WTC11 (cell line): ENCODE measurements around the gene S100G. TPM values are rescaled to one million over a fixed set of nuclear protein-coding genes. Genes with fewer than 3 reads are reported as not detected.

Experiments
- ATAC-seq: fragments of 200-7000 bp; cut with Tn5 transposase; 2 replicates; pipeline ENCODE4 v1.10.0; 2021; ENCODE audit warnings: mild to moderate bottlenecking, moderate library complexity
- CTCF ChIA-PET: fragments of 300-600 bp; sonication (Branson Sonifier 250); formaldehyde crosslinking; loops from one replicate; lab custom pipeline; 2021; ENCODE audit warnings: antibody characterized with exemption; lab: Charles Lee
- POLR2A ChIA-PET: fragments of 350-600 bp; sonication (Branson Sonifier 250); formaldehyde crosslinking; loops from one replicate; lab custom pipeline; 2021; ENCODE audit warnings: antibody characterized with exemption; lab: Charles Lee
- DNase-seq: peaks from one replicate; pipeline ENCODE4 v3.0.0; 2021; ENCODE audit warnings: low spot score
- H3K27ac Mint-ChIP-seq: 2 replicates; pipeline ENCODE4 v1.8.0; 2021; ENCODE audit warnings: mixed read lengths
- H3K27me3 Mint-ChIP-seq: 2 replicates; pipeline ENCODE4 v1.8.0; 2021; ENCODE audit warnings: low read depth, mild to moderate bottlenecking, moderate library complexity, mixed read lengths
- H3K36me3 Mint-ChIP-seq: 2 replicates; pipeline ENCODE4 v1.8.0; 2021; ENCODE audit warnings: mixed read lengths
- H3K4me1 Mint-ChIP-seq: 2 replicates; pipeline ENCODE4 v1.8.0; 2022; ENCODE audit warnings: mixed read lengths
- H3K4me3 Mint-ChIP-seq: 2 replicates; pipeline ENCODE4 v1.8.0; 2021; ENCODE audit warnings: mild to moderate bottlenecking, moderate library complexity, mixed read lengths
- H3K9me3 Mint-ChIP-seq: 2 replicates; pipeline ENCODE4 v1.8.0; 2021; ENCODE audit warnings: mixed read lengths
- CREM ChIP-seq: sonication (generic); formaldehyde crosslinking; IDR thresholded peaks from 2 replicates; pipeline ENCODE4 v1.8.1; 2022; ENCODE audit warnings: mild to moderate bottlenecking, missing genetic modification reagents, moderate library complexity
- EMX1 ChIP-seq: fragments of 250-450 bp; sonication (Bioruptor Pico); IDR thresholded peaks from 2 replicates; pipeline ENCODE4 v1.8.0; 2021; ENCODE audit warnings: mild to moderate bottlenecking
- ETV6 ChIP-seq: sonication (generic); formaldehyde crosslinking; IDR thresholded peaks from 2 replicates; pipeline ENCODE4 v1.8.1; 2022; ENCODE audit warnings: mild to moderate bottlenecking, missing genetic modification reagents
- GABPB1 ChIP-seq: sonication (generic); formaldehyde crosslinking; IDR thresholded peaks from 2 replicates; pipeline ENCODE4 v1.8.1; 2023; ENCODE audit warnings: mild to moderate bottlenecking, missing genetic modification reagents
- GRHL2 ChIP-seq: fragments of 250-450 bp; sonication (Bioruptor Pico); IDR thresholded peaks from 2 replicates; pipeline ENCODE4 v1.8.0; 2022; ENCODE audit warnings: mild to moderate bottlenecking, moderate library complexity; ENCODE audit not compliant: insufficient replicate concordance, severe bottlenecking
- GTF2I ChIP-seq: fragments of 250-450 bp; sonication (Bioruptor Pico); conservative IDR thresholded peaks from 2 replicates; pipeline ENCODE4 v1.4.0; 2021; ENCODE audit warnings: mild to moderate bottlenecking
- JAZF1 ChIP-seq: fragments of 250-450 bp; sonication (Bioruptor Pico); IDR thresholded peaks from 2 replicates; pipeline ENCODE4 v1.9.0; 2021; ENCODE audit warnings: moderate library complexity, mild to moderate bottlenecking, inconsistent platforms
- MYBL2 ChIP-seq: sonication (generic); formaldehyde crosslinking; IDR thresholded peaks from 2 replicates; pipeline ENCODE4 v1.8.1; 2023; ENCODE audit warnings: mild to moderate bottlenecking, moderate library complexity, missing genetic modification reagents
- NFE2L1 ChIP-seq: sonication (generic); formaldehyde crosslinking; IDR thresholded peaks from 2 replicates; pipeline ENCODE4 v1.8.1; 2023; ENCODE audit warnings: missing genetic modification reagents
- NR1H2 ChIP-seq: sonication (generic); formaldehyde crosslinking; IDR thresholded peaks from 2 replicates; pipeline ENCODE4 v1.9.0; 2021; ENCODE audit warnings: mild to moderate bottlenecking, moderate library complexity, missing genetic modification reagents
- NR2C2 ChIP-seq: sonication (generic); formaldehyde crosslinking; IDR thresholded peaks from 2 replicates; pipeline ENCODE4 v1.8.0; 2022; ENCODE audit warnings: mild to moderate bottlenecking, missing genetic modification reagents
- PREB ChIP-seq: sonication (generic); formaldehyde crosslinking; IDR thresholded peaks from 2 replicates; pipeline ENCODE4 v1.8.1; 2022; ENCODE audit warnings: mild to moderate bottlenecking, missing genetic modification reagents, moderate library complexity, borderline replicate concordance
- PRRX2 ChIP-seq: fragments of 250-450 bp; sonication (Bioruptor Pico); IDR thresholded peaks from 2 replicates; pipeline ENCODE4 v1.8.0; 2021; ENCODE audit warnings: mild to moderate bottlenecking
- SMAD4 ChIP-seq: sonication (generic); formaldehyde crosslinking; IDR thresholded peaks from 2 replicates; pipeline ENCODE4 v1.8.0; 2022; ENCODE audit warnings: mild to moderate bottlenecking, missing genetic modification reagents
- TCF7 ChIP-seq: sonication (generic); formaldehyde crosslinking; IDR thresholded peaks from 2 replicates; pipeline ENCODE4 v1.8.0; 2022; ENCODE audit warnings: mild to moderate bottlenecking, low read depth, missing genetic modification reagents, moderate library complexity
- TEAD1 ChIP-seq: sonication (generic); formaldehyde crosslinking; IDR thresholded peaks from 2 replicates; pipeline ENCODE4 v1.8.0; 2022; ENCODE audit warnings: mild to moderate bottlenecking, missing genetic modification reagents
- ZNF281 ChIP-seq: sonication (generic); formaldehyde crosslinking; IDR thresholded peaks from 2 replicates; pipeline ENCODE4 v1.8.0; 2023; ENCODE audit warnings: mild to moderate bottlenecking, missing genetic modification reagents
- ZNF396 ChIP-seq: fragments of 250-450 bp; sonication (Bioruptor Pico); IDR thresholded peaks from 2 replicates; pipeline ENCODE4 v1.8.0; 2021; ENCODE audit warnings: mild to moderate bottlenecking, moderate library complexity, borderline replicate concordance
- ZNF423 ChIP-seq: fragments of 250-450 bp; sonication (Bioruptor Pico); IDR thresholded peaks from 2 replicates; pipeline ENCODE4 v2.1.2; 2022; ENCODE audit warnings: mild to moderate bottlenecking, moderate library complexity
- total RNA-seq: library from RNA; stranded (reverse); gene quantifications from 3 replicates; pipeline ENCODE4 v1.2.3, GENCODE V29; 2021
- TF ChIP-seq, protein P1 (sequence below): sonication (generic); formaldehyde crosslinking; IDR thresholded peaks from 2 replicates; pipeline ENCODE4 v1.8.0; 2023; ENCODE audit warnings: missing genetic modification reagents
- TF ChIP-seq, protein P2 (sequence below): sonication (generic); formaldehyde crosslinking; IDR thresholded peaks from 2 replicates; pipeline ENCODE4 v1.8.1; 2023; ENCODE audit warnings: mild to moderate bottlenecking, missing genetic modification reagents, moderate library complexity
- TF ChIP-seq, protein P3 (sequence below): sonication (generic); formaldehyde crosslinking; IDR thresholded peaks from 2 replicates; pipeline ENCODE4 v1.8.0; 2022; ENCODE audit warnings: mild to moderate bottlenecking, missing genetic modification reagents
- TF ChIP-seq, protein P4 (sequence below): sonication (generic); formaldehyde crosslinking; IDR thresholded peaks from 2 replicates; pipeline ENCODE4 v1.8.0; 2022; ENCODE audit warnings: mild to moderate bottlenecking, missing genetic modification reagents

S100G gene
- total RNA-seq, 1 experiment from 2014 or later, result not detected

DNA sequence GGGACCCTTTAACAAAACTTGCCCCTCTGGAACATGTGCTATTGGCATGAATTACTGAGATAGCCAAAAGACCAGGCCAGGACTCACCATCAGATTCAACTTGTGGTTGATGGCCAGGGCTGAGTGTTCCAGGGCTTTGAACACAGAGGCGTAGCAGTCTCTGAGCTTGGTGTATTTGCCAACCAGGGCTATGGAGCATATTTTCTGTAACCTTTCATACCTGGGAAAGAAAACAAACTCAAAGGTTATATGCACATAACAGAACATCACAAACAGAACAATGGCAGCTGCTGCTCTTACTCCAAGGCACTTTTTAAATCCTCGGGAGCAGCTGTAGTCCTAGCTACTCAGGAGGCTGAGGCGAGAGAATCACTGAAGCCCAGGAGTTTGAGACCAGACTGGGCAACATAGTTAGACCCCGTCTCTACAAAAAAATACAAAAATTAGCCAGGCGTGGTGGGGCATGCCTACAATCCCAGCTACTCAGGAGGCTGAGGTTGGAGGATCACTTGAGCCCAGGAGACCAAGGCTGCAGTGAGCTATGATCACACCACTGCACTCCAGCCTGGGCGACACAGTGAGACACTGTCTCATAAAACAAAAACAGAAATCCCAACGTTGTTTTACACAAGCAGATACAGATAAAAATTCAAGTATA lies 33.2 kb downstream of the S100G start:
- TF ChIP-seq TEAD1 (no peak), SMAD4 (CRISPR knock-in tag) (no peak), ETV6 (CRISPR knock-in tag) (no peak), GTF2I (CRISPR knock-in tag) (no peak), ZNF423 (CRISPR knock-in tag) (no peak), CREM (CRISPR knock-in tag) (no peak)
- TF ChIP-seq, protein P1, sequence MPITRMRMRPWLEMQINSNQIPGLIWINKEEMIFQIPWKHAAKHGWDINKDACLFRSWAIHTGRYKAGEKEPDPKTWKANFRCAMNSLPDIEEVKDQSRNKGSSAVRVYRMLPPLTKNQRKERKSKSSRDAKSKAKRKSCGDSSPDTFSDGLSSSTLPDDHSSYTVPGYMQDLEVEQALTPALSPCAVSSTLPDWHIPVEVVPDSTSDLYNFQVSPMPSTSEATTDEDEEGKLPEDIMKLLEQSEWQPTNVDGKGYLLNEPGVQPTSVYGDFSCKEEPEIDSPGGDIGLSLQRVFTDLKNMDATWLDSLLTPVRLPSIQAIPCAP (CRISPR knock-in tag), result no peak
- TF ChIP-seq, protein P2, sequence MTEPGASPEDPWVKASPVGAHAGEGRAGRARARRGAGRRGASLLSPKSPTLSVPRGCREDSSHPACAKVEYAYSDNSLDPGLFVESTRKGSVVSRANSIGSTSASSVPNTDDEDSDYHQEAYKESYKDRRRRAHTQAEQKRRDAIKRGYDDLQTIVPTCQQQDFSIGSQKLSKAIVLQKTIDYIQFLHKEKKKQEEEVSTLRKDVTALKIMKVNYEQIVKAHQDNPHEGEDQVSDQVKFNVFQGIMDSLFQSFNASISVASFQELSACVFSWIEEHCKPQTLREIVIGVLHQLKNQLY (CRISPR knock-in tag), result no peak
- TF ChIP-seq, protein P3, sequence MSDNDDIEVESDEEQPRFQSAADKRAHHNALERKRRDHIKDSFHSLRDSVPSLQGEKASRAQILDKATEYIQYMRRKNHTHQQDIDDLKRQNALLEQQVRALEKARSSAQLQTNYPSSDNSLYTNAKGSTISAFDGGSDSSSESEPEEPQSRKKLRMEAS (CRISPR knock-in tag), result no peak
- no peaks in the 10 kb centered on the region for H3K9me3 Mint-ChIP-seq
- H3K27me3 Mint-ChIP-seq, result no peaks in the 10 kb centered on the region
- H3K4me3 Mint-ChIP-seq, result no peak overlapping the region
- no peak overlapping the region for H3K27ac Mint-ChIP-seq
- ATAC-seq, result no peak
- H3K36me3 Mint-ChIP-seq, result peaks cover 43% of the 10 kb centered on the region
- DNase-seq, result no peak
- CTCF ChIA-PET, result no interaction called here
- H3K4me1 Mint-ChIP-seq, result no peaks in the 10 kb centered on the region
- POLR2A ChIA-PET, result no interaction called here

- DNase-seq, result no peak
Measured at GRCh38 chrX:16687514-16687913, 37.6 kb downstream of the S100G start.

More at GRCh38 chrX:16687514-16687913, 37.6 kb downstream of the S100G start:
- Mint-ChIP-seq H3K9me3 (no peaks in the 10 kb centered on the region), H3K4me3 (no peak overlapping the region), H3K27ac (no peak overlapping the region), H3K27me3 (no peaks in the 10 kb centered on the region), H3K36me3 (peaks cover 51% of the 10 kb centered on the region), H3K4me1 (no peaks in the 10 kb centered on the region)
- POLR2A ChIA-PET, result interaction anchor here (0.5 kb wide), 1 partner anchor 16 kb away, joined by 4 read pairs; no protein-coding TSS in a partner anchor
- no peak for ATAC-seq
- no peak for TF ChIP-seq MYBL2 (CRISPR knock-in tag)
- TF ChIP-seq ZNF396, result no peak
- no peak for TF ChIP-seq GABPB1 (CRISPR knock-in tag)
- no peak for TF ChIP-seq NR1H2 (CRISPR knock-in tag)
- TF ChIP-seq, protein P4, sequence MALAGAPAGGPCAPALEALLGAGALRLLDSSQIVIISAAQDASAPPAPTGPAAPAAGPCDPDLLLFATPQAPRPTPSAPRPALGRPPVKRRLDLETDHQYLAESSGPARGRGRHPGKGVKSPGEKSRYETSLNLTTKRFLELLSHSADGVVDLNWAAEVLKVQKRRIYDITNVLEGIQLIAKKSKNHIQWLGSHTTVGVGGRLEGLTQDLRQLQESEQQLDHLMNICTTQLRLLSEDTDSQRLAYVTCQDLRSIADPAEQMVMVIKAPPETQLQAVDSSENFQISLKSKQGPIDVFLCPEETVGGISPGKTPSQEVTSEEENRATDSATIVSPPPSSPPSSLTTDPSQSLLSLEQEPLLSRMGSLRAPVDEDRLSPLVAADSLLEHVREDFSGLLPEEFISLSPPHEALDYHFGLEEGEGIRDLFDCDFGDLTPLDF, result no peak
- TF ChIP-seq GRHL2 (CRISPR knock-in tag), result no peak
- TF ChIP-seq TCF7 (CRISPR knock-in tag), result no peak
- no peak for TF ChIP-seq ZNF281 (CRISPR knock-in tag)
- TF ChIP-seq NFE2L1 (CRISPR knock-in tag), result no peak
- TF ChIP-seq PREB (CRISPR knock-in tag), result no peak
- TF ChIP-seq NR2C2, result no peak
- no peak for TF ChIP-seq EMX1
- no peak for TF ChIP-seq JAZF1 (CRISPR knock-in tag)
- no peak for TF ChIP-seq PRRX2
- CTCF ChIA-PET, result no interaction called here
